GM13976 (cell line): Measurements from ENCODE around the gene SAMD4B.

ENCODE experiments used
- DNase-seq: peaks from one replicate; pipeline ENCODE4 v3.0.0; 2012; ENCODE audit warnings: low spot score
- in situ Hi-C: fragments of 300-500 bp; cut with MboI; formaldehyde crosslinking; loops from one replicate; pipeline ENCODE4 v1.12.0; 2022; ENCODE audit warnings: low sequenced_read_pairs, mixed read lengths, inconsistent platforms; ENCODE audit not compliant: unreplicated experiment
- TF ChIP-seq, protein P1 (sequence below): IDR thresholded peaks from 2 replicates; pipeline ENCODE4 v1.5.1; 2012; ENCODE audit warnings: borderline replicate concordance, mild to moderate bottlenecking; ENCODE audit not compliant: insufficient read depth; ENCODE audit errors: extremely low read depth, missing control alignments, control extremely low read depth

Gene SAMD4B

DNA sequence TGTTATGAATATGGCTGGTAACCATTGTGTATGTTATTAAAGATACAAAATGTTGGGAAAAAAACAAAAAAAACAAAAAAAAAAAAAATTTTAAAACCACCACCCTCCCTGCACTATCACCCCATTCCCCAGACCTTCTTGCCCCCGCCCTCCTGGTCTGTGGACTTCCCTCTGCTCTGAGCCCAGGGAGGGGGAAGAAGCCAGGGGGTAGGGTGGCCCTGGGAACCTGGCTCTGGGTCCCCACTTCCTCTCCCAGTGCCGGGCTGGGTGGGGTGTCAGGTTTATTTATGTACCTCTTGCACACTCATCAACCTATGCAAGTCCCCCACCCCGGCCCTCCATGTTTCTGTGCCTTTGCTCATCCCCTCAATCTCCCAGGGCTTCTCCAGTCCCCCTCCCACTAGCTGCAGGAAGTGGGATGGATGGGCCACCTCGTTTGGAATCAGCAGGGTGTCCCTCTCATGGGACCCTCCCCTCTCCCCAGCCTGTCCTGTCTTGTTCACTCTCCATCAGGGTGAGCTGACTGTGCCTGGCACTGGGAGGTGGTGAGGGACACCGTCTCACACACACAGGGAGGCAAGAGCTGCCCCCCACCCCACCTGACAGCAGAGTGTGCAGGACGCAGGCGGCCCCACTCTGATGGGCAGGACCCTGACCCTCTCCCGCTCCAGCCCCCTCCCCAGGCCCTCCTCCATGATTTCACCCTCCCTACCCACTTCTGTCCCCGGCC lies 42.8 kb downstream of the SAMD4B start:
- DNase-seq, result no peak
- in situ Hi-C loops, result no loop called here
- TF ChIP-seq, protein P1, sequence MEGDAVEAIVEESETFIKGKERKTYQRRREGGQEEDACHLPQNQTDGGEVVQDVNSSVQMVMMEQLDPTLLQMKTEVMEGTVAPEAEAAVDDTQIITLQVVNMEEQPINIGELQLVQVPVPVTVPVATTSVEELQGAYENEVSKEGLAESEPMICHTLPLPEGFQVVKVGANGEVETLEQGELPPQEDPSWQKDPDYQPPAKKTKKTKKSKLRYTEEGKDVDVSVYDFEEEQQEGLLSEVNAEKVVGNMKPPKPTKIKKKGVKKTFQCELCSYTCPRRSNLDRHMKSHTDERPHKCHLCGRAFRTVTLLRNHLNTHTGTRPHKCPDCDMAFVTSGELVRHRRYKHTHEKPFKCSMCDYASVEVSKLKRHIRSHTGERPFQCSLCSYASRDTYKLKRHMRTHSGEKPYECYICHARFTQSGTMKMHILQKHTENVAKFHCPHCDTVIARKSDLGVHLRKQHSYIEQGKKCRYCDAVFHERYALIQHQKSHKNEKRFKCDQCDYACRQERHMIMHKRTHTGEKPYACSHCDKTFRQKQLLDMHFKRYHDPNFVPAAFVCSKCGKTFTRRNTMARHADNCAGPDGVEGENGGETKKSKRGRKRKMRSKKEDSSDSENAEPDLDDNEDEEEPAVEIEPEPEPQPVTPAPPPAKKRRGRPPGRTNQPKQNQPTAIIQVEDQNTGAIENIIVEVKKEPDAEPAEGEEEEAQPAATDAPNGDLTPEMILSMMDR, result no peak

DNA sequence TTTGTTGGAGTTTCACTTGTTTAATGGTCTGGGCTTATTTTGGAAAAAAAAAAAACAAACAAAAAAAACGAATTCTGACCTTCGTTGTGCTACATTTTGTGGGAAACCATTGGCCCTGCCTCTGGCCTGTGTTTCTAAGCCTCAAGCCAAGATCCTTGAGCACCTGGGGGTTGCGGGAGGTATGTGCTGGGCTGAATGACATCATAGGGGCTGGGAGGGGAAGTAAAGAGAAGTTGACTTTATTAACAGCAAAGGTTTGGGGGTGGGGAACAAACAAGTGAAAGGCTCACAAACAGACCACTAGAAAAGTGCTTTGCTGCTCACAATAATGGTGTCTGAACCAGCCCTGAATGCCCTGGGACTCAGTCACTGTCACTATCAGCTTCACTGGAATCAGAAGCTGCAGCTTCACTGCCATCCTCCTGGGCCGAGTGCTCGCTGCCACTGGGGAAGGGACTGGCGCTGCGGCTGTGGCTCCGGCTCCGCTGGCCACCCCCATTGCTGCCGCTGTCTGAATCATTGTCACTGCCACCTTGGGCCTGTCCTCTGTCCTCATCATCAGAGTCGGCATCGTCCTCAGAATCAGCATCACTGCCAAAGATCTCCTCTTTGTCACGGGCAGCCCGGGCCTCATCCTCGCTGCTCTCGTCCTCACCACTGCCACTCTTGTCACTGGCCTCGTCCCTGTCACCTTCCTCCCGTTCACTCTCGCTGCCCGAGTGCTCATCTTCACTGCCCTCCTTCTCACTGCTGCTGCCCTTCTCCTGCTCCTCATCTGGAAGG lies 43.6 kb downstream of the SAMD4B start:
- TF ChIP-seq, protein P1, result no peak
- in situ Hi-C loops, result no loop called here
- no peak for DNase-seq

DNA sequence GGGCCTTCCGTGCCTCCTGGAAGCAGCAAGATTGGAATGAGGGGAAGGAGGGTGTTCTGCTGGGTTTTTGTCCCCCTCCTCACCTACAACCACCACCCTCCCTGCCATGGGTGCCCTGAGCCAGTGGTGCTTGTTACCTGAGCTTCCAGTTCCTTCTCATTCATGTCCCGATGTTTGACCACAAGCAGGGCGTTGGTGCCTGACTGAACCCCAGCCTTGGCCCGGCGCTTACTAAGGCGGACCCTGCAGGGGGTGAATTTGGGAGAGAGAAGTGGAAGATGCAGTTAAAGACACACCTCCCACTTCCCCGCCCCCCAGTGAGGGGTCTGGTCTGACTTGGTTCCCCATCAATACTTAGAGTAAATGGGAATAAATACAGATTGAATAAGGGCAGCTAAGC lies 44.3 kb downstream of the SAMD4B start:
- TF ChIP-seq, protein P1, result no peak
- in situ Hi-C loops, result no loop called here
- DNase-seq, result no peak

DNA sequence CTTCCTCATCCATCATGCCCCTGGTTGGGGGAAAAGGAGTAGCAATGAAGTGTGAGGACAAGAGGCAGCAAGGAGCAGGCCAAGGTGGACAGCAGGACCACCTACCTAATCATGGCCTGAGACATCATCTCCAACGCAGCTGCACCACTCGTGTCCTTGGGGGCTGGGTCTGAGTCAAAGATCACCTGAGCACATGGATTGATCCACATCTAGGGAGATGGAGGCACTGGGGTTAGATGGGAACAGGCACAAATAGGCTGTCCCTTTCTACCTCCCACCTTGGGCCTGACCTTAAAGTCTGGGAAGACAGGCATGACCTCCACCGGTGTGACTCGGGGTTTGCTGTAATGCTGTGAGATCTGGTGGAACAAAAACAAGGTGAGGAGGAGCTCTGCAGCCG lies 46.4 kb downstream of the SAMD4B start:
- in situ Hi-C loops, result no loop called here
- DNase-seq, result no peak
- TF ChIP-seq, protein P1, result no peak

DNA sequence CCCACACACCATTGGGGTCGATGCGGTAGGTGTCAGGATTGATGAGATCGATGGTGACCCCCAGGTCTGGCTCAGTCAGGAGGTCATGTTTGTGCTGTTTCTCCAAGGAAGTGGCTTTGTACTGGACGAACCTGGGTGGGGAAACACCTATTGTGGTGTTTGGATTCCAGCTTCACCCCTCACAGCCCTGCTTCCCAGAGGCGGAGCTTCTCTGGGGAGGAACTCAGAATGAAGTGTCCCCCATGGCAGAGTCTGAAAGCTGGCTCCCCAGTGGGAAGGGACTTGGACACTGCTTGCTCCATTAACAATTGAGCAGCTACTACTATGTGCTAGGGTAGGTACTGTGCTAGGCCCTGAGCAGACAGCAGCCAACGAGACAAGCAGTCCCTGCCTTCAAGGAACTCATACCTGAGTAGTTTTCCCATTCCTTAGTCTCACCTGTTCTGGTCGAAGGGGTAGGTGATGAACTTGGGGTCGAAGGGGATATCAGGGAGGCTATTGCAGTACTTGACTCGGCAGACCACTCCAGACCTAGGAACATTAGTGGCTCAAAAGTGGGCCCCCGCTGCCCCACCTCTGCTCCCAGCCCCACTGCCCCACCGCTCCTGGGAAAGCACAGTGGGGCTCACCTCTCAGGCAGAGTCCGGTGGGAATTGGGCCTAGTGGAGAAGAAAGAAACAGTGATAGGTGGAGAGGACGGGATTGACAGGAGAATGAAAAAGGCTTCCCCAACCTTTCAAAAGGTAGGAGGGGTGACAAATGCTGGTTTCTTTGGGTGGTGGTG lies 47.6 kb downstream of the SAMD4B start:
- TF ChIP-seq, protein P1, result no peak

DNA sequence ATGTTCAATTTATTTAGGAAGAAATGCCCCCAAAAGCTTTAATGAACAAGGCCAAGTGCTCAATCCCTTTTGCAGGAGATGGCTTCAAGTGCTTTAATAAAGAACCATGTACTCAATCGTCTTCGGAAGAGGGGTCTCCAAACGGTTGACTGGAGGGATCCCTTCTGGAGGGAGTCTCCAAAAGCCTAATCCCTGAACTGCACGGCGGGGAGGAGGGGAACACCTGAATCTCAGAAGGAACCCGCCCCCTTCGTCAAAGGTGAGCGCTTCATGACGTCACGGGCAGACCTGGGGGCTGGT lies 48.2 kb downstream of the SAMD4B start:
- TF ChIP-seq, protein P1, result no peak
- no peak for DNase-seq
- in situ Hi-C loops, result no loop called here

More for the DNA sequence above, 47.6 kb downstream of the SAMD4B start:
- no peak for DNase-seq
- in situ Hi-C loops, result no loop called here
